HCT116 (cell line): ENCODE results near the gene GLP2R.

Experiments
- EZH2 ChIP-seq: fragments of 200-600 bp; sonication (generic); IDR thresholded peaks from 2 replicates; pipeline ENCODE4 v1.6.1; 2017; ENCODE audit warnings: antibody characterized with exemption, mixed run types
- TF ChIP-seq, protein P1 (sequence below), 3 experiments: fragments of 200-600 bp in 1 of 3; sonication (generic) in 1 of 3; IDR thresholded peaks in 2 of 3; conservative IDR thresholded peaks in 1 of 3; 2 replicates each; pipeline ENCODE4 v1.5.1; 2012 to 2017; ENCODE audit warnings: low read depth in 2 of 3, low read length in 2 of 3, antibody characterized with exemption in 1 of 3, borderline replicate concordance in 1 of 3, control low read depth in 1 of 3, mild to moderate bottlenecking in 1 of 3, mixed read lengths in 1 of 3, mixed run types in 1 of 3, moderate library complexity in 1 of 3; ENCODE audit not compliant: insufficient read depth in 1 of 3
- TF ChIP-seq, protein P2 (sequence below): IDR thresholded peaks from 2 replicates; pipeline ENCODE4 v1.6.1; 2012; ENCODE audit warnings: low read depth

- TF ChIP-seq, protein P1, sequence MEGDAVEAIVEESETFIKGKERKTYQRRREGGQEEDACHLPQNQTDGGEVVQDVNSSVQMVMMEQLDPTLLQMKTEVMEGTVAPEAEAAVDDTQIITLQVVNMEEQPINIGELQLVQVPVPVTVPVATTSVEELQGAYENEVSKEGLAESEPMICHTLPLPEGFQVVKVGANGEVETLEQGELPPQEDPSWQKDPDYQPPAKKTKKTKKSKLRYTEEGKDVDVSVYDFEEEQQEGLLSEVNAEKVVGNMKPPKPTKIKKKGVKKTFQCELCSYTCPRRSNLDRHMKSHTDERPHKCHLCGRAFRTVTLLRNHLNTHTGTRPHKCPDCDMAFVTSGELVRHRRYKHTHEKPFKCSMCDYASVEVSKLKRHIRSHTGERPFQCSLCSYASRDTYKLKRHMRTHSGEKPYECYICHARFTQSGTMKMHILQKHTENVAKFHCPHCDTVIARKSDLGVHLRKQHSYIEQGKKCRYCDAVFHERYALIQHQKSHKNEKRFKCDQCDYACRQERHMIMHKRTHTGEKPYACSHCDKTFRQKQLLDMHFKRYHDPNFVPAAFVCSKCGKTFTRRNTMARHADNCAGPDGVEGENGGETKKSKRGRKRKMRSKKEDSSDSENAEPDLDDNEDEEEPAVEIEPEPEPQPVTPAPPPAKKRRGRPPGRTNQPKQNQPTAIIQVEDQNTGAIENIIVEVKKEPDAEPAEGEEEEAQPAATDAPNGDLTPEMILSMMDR (IDR thresholded peaks at IDR 0.05 in 2 of 3, conservative IDR thresholded peaks at IDR 0.05 in 1 of 3; ENCODE audit: borderline replicate concordance in 1 of 3, insufficient read depth in 1 of 3, low read depth in 2 of 3, low read length in 2 of 3), result no peak
- TF ChIP-seq, protein P2, sequence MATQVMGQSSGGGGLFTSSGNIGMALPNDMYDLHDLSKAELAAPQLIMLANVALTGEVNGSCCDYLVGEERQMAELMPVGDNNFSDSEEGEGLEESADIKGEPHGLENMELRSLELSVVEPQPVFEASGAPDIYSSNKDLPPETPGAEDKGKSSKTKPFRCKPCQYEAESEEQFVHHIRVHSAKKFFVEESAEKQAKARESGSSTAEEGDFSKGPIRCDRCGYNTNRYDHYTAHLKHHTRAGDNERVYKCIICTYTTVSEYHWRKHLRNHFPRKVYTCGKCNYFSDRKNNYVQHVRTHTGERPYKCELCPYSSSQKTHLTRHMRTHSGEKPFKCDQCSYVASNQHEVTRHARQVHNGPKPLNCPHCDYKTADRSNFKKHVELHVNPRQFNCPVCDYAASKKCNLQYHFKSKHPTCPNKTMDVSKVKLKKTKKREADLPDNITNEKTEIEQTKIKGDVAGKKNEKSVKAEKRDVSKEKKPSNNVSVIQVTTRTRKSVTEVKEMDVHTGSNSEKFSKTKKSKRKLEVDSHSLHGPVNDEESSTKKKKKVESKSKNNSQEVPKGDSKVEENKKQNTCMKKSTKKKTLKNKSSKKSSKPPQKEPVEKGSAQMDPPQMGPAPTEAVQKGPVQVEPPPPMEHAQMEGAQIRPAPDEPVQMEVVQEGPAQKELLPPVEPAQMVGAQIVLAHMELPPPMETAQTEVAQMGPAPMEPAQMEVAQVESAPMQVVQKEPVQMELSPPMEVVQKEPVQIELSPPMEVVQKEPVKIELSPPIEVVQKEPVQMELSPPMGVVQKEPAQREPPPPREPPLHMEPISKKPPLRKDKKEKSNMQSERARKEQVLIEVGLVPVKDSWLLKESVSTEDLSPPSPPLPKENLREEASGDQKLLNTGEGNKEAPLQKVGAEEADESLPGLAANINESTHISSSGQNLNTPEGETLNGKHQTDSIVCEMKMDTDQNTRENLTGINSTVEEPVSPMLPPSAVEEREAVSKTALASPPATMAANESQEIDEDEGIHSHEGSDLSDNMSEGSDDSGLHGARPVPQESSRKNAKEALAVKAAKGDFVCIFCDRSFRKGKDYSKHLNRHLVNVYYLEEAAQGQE, result no peak
- no peak for TF ChIP-seq EZH2
Measured at GRCh38 chr17:9918352-9918751, 92.6 kb downstream of the GLP2R start.
